Measurements from ENCODE around the gene HIVEP3.

DNA sequence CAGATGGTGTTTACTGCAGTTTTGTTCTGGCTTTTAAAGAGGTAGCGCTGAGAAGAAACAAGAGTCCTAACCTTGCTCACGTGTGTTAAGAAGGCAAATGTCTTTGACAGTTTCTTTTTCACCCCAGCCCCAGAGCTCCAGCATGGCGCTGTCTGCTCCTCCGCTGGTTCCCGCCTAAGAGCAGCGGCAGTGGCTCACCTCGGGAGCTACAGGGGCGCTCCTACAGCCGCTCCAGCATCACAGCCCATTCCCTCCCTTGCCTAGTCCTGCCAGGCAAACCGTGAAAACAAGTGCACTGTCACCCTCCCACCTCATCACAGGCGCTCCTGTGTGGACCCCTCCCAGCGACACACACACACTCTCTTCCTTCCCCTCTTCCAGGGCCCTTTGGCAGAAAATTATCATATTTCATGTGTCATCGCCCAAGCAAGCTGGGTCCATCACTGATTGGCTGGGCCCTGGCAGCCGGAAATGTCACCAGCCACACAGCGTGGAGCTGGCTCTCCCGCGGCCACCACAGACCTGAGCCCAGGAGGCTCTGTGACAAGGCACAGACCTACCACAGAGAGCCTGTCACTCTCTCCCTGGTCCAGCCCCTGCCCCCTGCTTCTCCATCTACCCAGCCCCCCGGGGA lies 1.2 kb upstream of the HIVEP3 start:
- TF ChIP-seq POLR2A (IDR thresholded peaks at IDR 0.05) (no peak), CTCF (IDR thresholded peaks at IDR 0.05) (no peak)

Measured in lower leg skin (tissue), 3 donors.